ENCODE measurements around the gene OR51I2.

Gene OR51I2

DNA sequence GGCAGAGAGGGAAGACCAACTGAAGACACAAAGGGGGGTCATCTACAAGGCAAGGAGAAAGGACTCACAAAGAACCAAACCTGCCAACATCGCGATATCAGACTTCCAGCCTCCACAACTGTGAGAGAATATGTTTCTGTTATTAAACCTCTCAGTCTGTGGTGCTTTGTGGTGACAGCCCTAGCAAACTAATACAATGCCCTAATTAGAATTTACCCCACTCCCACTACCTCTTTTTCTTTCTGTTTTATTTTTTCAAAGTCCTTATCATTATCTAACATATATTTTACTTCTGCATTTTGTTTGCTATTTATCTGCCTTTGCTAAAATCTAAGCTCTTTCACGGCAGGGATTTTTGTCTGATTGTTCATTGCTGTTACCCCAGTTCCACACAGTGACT lies 36.9 kb downstream of the OR51I2 start:
- no peak for TF ChIP-seq CTCF (IDR thresholded peaks at IDR 0.05; ENCODE audit: insufficient read depth, low read length, missing control alignments)
- ChIA-PET POLR2A (no interaction called here), CTCF (interaction anchor here (1.7 kb wide), 1 partner anchor 9 kb away, joined by 11 read pairs; no protein-coding TSS in a partner anchor)
- no peak overlapping the region for H3K4me3 ChIP-seq (ENCODE audit: low read depth, low read length)
- no peak for DNase-seq (ENCODE audit: low read depth, low spot score)

DNA sequence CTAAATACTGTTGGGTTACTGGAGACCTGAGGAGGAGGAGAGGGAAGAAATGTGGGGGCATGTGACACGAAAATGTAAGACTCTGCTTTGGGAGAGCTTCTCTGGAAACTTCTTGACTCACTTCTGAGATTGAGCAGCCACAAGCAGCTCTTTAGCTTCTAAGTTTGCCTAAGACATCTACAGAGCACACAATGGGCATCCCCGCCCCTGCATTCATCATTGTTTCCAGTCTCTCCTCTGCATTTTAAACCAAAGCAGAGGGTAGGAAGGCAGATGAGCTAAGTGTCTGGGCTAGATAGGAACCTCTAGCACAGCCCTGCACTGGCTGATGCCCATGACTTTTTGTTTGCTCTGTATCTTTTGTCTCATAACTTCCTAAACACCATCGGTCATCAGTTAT lies 37.3 kb downstream of the OR51I2 start:
- H3K4me3 ChIP-seq (ENCODE audit: low read depth, low read length): no peak overlapping the region
- no peak for TF ChIP-seq CTCF (IDR thresholded peaks at IDR 0.05; ENCODE audit: insufficient read depth, low read length, missing control alignments)
- CTCF ChIA-PET: interaction anchor here (1.7 kb wide), 1 partner anchor 10 kb away, joined by 11 read pairs; no protein-coding TSS in a partner anchor
- no peak for DNase-seq (ENCODE audit: low read depth, low spot score)
- POLR2A ChIA-PET: no interaction called here

DNA sequence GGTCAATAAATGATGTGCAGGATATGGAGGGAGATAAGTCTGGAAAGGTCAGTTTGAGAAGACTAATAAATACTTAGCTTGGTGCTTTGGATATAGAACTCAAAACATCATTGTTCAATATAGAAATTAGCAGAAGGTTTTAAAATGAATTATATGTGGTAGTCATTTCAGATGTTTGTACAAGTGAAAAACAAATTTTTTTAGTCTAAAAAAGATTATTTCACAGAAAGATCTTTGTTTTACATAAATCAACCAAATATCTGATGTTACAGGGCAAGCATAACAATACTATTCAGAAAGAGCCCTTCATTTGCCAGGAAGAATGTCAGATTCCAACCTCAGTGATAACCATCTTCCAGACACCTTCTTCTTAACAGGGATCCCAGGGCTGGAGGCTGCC lies 39.3 kb downstream of the OR51I2 start, which contains the start of gene OR52D1:
Gene OR52D1 (plus strand): TSS at position 301 of the 400 bp plus-strand sequence. CDS start 22 bp downstream, at position 323.
- no peak within 1 kb of the TSS for H3K4me3 ChIP-seq (ENCODE audit: low read depth, low read length)
- ChIA-PET POLR2A (no interaction called here), CTCF (no interaction called here)
- TF ChIP-seq CTCF (IDR thresholded peaks at IDR 0.05; ENCODE audit: insufficient read depth, low read length, missing control alignments): no peak
- no peak for DNase-seq (ENCODE audit: low read depth, low spot score)

- DNase-seq (ENCODE audit: low read depth, low spot score): no peak
- CTCF ChIA-PET: interaction anchor here (1.4 kb wide), 1 partner anchor 13 kb away, joined by 5 read pairs; no protein-coding TSS in a partner anchor
- POLR2A ChIA-PET: no interaction called here
- H3K4me3 ChIP-seq (ENCODE audit: low read depth, low read length): no peak overlapping the region
- no peak for TF ChIP-seq CTCF (IDR thresholded peaks at IDR 0.05; ENCODE audit: insufficient read depth, low read length, missing control alignments)
Measured at GRCh38 chr11:5488798-5489399, 39.8 kb downstream of the OR51I2 start.

- H3K4me3 ChIP-seq (ENCODE audit: low read depth, low read length): no peak overlapping the region
- TF ChIP-seq CTCF (IDR thresholded peaks at IDR 0.05; ENCODE audit: insufficient read depth, low read length, missing control alignments): no peak
- ChIA-PET CTCF (interaction anchor here (1.4 kb wide), 1 partner anchor 14 kb away, joined by 5 read pairs; no protein-coding TSS in a partner anchor), POLR2A (no interaction called here)
- peak; percentile 7 for DNase-seq (ENCODE audit: low read depth, low spot score)
Measured at GRCh38 chr11:5489576-5490357, 40.6 kb downstream of the OR51I2 start.

DNA sequence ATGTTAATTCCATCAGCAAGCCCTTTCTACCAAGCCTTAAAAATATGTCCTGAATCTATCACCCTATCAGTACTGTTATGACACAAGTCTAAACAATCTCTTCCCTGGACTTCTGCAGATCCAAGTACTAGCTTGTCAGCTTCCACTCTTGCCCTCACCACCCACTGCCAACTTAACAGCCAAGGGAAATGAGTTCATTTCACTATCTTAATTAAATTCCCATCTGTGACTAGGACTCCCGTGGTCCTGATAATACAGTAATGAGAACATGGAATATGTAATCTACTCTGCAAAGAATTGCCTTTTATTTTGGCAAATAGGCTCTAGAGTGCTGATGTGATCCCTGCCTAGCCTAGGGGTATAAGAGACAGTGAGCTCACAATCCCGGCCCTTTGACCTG lies 50.5 kb downstream of the OR51I2 start:
- POLR2A ChIA-PET: no interaction called here
- TF ChIP-seq CTCF (IDR thresholded peaks at IDR 0.05; ENCODE audit: insufficient read depth, low read length, missing control alignments): no peak
- CTCF ChIA-PET: interaction anchor here (1.4 kb wide), 1 partner anchor 23 kb away, joined by 5 read pairs; no protein-coding TSS in a partner anchor
- DNase-seq (ENCODE audit: low read depth, low spot score): no peak
- no peak overlapping the region for H3K4me3 ChIP-seq (ENCODE audit: low read depth, low read length)
